GM18517 (cell line): ENCODE measurements around the gene SLFNL1.

Experiments used
- ATAC-seq: cut with Tn5 transposase; IDR thresholded peaks from one replicate; pipeline ENCODE4 v1.9.1; 2021; ENCODE audit warnings: mild to moderate bottlenecking, moderate library complexity; ENCODE audit not compliant: unreplicated experiment

The SLFNL1 gene

DNA sequence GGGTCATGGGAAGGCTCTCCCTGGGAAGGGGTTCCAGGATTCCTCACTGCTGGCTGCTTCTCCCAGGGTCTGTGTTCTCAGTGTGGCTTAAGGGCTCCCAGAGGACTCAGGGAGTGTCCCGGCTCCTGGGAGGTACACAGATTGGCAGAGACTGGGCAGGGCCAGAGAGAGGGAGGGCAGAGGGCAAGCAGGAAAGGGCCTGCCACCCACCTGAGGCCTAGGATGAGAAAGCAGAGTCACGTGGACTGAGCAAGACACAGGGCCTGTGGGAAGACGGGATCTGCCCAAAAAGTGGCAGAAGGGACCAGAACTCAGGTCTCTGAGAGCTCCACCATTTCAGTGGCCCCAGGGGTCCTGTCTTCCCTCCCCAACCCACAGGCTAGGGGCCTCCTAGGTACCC lies 871 bp downstream of the SLFNL1 start:
- no peak for ATAC-seq

DNA sequence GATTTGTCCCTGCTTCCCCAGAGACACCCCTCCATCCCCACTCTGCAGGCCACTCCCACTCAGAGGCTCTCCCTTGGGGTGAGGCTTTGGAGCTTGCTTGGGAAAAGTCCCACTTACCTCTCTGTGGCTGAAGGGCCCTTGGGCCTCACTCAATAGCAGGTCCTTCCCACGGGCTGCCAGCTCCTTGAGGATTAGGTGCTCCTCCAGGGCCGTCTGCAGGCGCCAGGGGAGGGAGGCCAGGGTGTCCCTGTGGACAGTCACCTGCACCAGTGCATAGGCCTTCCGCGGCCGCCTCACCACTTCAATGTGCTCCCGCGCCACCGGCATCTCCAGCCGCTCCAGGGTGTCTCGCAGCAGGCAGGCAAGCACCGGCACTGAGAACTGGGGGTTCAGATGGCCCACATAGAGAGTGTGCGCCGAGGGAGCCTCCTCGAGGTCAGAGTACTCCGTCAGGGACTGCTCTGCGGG lies 1.4 kb downstream of the SLFNL1 start:
- no peak for ATAC-seq

DNA sequence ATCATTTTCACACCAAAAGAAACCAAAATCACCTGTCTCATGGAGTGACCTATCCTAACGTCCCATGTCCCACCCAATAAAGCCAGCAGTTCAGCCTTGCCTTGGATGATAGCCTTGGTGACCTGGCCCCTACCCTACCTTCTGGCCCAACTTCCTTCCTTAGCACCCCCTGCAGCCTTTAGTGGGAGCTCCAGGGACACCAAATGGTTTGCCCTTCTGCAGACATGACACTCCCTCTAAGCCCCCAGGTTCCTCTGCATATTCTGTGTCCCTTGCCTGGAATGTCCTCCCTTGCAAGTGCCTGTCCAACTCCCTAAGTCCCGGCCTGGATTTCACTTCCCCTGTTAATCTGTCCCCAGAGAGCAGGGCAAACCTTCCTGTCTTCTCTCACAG lies 2.2 kb downstream of the SLFNL1 start:
- no peak for ATAC-seq

DNA sequence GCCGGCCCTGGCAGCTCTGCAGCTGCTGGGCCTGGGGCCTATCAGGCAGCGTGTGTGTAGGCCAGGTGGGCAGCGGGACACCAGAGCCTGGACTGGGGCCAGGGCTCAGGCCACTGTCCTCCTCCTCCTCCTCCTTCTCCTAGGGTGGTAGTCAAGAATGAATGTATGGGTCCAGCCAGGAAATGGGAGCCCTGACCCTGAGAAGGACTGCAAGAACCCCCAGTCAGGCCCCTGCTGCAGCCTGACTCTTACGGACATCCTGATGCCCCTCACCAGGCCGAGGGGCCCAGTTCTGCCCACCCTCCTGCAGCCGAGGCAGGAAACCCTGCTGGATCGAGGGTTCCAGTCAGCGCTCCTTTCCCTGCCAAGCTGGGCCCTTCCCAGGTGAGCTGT lies 3.5 kb downstream of the SLFNL1 start:
- ATAC-seq: no peak

DNA sequence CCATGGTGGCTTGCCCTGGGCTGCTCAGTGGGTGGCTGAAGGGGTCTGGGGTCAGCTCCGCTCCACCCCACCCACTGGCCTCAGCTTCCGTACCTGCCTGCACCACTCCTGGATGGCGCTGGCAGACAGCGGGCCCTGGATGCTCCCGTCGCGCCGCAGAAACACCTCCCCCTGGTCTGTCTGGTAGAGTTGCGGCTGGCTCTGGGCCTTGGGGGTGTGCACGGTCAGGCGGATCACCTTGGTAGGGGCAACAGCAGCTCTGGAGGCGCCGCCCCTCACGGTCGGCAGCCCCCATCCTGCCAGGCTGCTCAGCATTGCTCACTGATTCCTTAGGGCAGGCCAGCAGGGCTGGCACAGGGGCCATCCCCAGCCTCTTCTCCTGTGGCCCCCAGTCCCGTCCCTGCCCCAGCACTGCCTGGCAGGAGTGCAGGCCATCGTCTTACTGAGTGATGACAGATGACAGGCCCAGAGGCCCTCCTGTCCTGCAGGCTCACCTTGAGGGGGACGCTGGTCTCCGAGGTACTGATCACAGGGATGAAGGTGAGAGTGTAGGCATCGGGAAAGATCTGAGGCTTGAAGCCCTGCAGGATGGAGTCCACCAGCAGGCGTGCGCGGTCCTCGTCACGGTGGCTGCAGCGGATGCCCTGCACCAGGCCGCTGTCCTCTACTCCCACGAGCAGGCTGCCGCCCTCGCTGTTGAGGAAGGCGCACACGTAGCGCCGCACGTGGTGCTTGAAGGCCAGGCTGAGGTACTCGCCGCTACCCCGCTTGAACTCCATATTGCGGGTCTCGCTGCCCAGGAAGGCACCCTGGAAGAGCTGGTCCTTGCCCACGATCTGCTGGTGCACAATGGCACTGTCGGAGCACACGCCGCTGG lies 4.1 kb downstream of the SLFNL1 start:
- no peak for ATAC-seq

DNA sequence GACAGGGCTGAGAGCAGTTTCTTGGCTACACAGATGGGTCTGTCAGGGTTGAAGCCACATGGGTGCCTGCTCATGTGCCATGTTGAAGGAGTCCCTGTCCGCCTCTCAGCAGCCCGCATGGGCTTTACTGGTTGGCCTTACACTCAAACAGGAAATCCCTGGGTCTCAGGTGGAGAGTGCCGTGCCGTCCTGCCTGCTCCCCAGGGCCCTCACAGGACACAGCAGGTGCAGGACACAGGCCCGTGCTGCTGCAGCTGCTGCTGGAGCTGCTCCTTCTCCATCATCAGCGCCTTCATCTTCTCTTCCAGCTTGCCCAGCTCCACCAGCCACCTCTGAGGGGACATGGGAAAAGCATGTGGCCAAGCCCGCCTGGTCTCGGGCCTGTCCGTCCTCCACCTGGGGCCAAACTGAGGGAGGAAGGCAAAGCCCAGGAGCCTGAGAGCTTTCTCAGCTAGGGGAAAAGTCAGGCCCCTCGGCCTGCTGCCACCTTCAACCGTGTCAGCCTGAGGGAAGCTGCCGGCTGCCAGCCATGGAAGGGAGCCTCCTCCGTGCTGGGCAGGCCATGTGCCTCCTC lies 5.5 kb downstream of the SLFNL1 start:
- ATAC-seq: no peak

DNA sequence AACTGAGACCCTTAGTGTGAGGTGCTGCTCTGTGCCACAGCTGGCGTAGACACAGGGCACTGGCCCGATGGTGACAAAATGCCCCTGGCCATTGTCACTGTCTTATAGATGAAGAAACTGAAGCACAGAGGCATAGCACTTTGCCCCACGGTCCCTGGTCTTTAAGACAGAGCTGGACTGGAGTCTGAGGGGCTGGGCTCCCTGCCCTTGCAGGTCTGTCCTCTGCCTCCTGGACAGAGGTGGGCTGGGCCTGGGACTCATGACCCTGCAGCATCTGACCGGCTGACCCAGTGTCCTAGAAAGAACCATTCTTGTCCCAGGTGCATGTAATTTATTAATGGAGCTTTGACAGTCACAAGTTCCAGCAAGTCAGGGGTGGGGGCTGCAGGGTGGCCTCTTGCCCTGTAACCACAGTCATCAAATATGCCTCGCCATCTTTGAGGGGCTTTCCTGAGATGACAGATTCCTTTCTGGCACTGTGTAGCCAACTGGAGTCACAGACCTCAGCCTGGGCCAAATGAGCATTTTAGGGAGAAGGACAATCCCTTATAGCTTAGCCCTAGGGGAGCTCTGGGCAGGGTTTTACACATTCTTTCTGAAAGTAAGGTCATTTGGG lies 6.1 kb downstream of the SLFNL1 start:
- ATAC-seq: no peak

DNA sequence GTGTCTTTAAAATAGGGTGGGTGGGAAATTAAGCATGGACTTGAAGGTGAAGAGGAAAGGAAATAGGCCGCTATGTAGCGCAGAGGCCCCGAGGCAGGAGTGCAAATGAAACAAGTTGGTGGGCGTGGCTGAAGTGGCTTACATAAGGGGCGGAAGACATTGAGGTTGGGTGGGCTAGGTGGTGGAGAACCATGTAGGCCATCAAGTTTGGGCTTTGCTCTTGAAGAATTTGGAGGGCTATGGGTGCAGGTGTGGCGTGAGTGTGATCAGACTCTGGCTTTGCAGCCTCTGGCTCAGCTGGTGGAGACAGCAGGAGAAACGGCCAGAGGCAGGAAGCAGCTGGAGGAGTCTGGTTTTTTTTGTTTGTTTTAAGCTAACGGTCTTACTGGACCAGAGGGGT lies 6.7 kb downstream of the SLFNL1 start:
- ATAC-seq: no peak

DNA sequence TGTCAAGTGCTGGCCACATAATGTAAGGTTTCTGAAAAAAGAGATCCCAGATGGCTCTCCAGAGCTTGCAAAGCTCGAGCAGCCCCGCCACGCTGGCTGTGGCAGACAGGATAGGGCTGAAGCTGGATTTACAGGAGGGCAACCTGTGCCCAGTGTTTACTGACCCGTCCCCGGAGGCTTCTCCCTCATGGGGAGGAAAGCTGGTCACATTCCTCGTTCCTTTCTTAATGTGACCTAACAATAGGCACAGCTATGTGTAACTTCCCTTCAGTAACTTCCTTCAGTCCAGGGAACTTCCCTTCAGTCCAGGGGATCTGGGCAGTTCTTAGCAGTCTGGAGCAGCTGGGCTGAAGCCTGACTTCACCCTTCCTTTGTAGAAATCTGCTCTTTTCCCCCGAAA lies 7.7 kb downstream of the SLFNL1 start:
- ATAC-seq: no peak

DNA sequence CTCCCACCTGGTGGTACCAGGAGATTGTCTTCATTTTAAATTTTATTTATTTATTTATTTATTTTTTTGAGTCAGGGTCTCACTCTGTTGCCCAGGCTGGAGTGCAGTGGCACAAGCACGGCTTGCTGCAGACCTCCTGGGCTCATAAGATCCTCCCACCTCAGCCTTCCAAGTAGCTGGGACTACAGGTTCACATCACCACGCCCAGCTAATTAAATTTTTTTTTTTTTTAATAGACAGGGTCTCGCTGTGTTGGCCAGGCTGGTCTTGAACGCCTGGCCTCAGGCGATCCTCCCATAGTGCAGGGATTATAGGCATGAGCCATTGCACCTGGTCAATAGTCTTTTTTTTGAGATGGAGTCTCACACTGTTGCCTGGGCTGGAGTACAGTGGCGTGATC lies 8.5 kb downstream of the SLFNL1 start:
- no peak for ATAC-seq

DNA sequence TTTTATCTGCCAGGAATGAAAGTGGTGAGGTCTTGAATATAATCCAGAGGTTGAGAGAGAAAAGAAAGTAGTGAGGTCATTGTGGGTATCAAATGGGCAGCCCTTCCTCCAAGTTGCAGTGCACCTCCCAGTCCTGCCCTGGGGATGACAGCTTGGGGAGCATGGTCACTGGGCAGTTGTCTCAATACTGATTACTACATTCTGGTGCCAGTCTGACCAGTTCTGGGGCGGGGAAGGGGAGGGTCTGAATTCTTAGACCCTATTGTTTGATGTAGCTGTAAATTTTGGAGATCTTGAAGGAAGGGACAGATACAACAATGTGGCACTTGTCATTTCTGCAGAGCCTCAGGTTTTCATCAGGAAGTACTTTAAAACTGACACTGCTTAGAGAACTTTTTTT lies 11.2 kb downstream of the SLFNL1 start:
- no peak for ATAC-seq

DNA sequence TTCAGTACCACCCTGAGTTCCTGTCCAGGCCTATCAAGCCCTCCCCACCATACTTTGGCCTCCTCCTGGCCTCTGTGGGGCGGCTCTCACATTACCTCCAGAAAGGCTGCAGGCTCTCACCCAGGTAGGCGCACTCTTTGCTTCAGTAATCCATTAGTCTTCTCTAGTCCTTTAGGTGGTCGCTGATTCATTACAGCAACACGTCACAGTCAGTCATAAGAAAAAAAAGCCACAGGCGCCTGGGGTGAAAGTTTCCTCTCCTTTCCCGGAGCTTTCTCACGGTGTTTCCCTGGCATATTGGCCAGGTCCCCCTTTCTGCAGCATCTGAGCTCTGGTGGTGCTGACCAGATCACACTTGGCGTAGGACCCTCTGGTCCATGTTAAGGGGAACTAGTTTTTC lies 12.1 kb downstream of the SLFNL1 start:
- no peak for ATAC-seq

DNA sequence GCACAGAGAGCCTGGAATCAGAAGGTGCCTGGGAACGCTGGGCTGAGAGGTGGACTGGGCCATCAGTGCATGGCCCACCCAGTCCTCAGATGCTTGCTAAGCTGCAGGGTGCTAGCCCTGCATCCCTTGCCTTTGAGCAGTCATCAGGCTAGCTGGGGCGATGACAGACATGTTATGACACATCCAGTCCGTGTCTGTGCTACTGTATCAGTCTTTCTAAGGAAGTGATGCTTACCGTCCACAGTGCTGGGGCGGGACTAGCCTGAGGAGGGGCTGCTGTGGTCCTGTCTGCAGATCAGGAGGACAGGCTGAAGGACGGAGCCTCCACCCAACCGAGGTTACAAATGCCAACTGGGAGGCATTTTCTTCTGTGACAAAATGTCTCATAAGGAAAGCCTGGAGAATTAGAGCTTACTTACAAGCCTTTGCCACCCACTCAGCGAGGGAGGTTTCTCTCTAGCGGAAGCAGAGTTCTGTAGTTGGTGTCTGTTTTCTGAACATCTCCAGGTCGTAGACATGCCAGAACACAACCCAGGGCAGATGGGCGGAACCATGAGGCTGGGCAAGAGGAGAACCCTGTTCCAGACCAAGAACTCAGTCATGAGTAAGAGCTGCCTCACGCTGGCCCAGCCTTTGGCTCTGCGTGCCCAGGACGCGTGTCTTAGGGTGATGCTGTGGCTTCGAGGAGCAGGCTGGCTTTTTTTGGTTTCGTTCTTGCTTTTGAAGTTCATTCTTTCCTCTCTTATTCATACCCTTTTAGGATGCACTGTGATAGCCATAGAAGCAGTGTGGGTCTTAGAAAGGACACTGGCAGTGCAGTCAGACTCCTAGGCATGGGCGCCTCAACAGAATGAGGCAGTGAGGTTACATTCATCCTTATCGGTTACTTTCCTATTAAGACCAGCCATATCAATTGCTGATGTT lies 14.3 kb downstream of the SLFNL1 start:
- ATAC-seq: no peak

DNA sequence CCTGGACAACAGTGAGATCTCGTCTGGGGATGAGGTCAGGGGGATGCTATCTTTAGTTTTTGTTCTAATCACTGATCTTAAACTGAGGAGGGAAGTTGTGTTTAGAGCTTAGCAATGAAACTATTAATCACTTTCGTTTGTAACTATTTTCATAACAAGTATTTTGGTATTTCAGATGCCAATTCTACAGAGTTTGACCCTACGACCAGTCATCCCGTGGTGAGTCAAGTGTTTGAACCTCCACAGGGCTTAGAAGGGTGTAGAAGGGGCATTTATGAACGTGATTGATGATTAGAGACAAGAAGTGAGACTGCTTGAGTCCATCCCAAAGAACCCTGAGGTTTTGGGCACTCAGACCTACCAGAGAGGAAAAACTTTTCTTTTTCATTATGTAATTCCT lies 15.6 kb downstream of the SLFNL1 start:
- ATAC-seq: no peak

DNA sequence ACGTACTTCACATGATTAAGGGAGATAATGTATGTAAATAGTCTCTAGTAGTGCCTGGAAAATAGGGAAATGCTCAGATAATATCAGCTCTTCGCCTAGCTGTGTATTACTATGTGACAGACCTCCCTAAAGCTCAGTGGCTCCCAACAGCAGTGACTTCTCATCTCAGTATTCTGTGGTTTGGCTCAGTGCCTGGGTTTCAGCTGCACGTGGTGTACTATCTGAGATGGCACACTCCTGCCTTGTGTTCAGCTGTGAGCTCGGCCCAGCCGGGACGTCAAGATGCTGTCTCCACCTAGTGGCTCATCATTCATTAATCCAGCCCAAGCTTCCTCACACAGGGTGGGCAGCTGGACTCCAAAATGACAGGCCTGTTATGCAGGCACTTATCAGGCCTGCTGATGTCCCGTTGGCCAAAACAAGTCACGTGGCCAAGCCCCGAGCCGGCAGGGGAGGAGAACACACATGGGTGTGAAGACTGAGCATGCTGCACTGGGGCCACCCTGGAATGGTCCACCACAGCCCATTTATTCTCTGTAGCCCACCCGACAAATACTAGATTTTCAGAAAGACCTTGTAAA lies 17.8 kb downstream of the SLFNL1 start:
- peak; percentile 95 for ATAC-seq

DNA sequence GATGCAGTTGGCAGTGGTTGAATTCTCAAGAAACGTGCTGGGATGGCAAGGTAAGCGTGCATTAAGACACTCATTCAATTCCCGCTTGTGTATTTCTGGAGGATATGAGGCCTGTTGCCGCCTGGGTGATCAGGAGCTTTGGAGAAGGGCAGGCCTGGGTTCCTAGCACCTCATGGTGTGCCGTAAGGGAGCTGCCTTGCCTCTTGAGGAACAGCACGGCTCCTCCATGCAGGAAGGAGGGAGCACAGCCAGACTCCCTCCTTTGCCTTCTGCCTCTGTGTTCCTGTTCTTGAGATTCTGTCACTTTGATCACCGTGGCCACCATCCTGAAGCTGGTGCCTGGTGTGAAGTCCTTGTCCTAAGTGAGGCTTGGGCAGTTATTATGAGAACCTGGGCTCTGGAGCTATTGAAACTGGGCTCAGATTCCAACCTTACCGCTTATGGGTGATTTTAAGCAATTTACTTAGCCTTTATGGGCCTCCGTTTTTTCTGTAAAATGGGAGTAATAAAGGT lies 18.3 kb downstream of the SLFNL1 start:
- peak; percentile 8 for ATAC-seq

DNA sequence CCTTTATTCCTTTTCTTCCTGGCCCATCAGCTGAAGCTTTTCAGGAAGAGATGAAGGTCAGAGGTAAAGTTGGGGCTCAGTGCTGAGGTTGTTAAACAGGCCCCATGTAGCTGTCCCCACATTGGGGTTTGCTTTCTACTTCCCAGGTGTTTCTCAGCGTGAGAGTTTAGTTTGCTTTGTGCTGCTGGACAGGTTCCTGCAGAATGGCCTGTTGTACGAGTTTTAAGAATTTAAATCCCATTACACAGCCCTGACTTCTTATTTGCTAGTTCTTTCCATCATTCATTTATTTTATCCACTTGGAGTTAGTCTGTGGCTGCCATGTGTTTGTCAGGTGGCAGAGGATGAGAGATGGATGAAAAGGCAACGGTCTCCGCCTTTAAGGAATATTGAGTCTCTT lies 22.9 kb downstream of the SLFNL1 start:
- ATAC-seq: no peak

DNA sequence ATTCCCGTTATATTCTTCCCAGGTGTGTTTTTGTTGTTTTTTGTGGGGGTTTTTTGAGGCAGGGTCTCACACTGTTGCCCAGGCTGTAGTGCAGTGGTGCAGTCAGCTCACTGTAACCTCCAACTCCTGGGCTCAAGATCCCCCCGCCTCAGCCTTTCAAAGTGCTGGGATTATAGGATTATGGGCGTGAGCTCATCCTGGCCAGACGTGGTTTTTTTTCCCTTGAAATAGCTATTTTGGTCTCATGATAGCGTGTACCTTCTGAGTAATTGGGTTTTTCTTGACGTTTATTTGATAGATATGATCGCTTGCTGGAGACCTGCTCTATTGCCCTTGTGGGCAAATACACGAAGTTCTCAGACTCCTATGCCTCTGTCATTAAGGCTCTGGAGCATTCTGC lies 24.4 kb downstream of the SLFNL1 start:
- no peak for ATAC-seq

DNA sequence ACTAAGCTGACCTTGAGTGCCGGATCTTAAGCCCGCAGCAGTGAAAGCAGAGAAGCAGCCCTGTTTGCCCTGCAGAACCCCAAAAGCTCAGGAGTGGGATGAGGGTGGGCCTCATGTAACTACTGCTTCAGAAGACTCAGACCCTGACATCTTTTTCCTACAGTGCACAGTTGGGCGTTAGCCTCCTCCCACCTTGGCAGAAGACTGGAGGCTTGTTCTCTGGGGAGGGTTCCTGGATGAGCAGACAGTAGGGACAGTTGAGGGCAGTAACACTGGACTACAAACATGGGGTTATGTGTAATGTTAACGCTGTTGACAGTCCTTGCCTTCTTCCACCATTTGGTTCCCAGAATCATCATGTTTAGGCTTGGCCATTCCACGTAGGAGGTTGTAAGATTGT lies 32.5 kb downstream of the SLFNL1 start:
- ATAC-seq: no peak

DNA sequence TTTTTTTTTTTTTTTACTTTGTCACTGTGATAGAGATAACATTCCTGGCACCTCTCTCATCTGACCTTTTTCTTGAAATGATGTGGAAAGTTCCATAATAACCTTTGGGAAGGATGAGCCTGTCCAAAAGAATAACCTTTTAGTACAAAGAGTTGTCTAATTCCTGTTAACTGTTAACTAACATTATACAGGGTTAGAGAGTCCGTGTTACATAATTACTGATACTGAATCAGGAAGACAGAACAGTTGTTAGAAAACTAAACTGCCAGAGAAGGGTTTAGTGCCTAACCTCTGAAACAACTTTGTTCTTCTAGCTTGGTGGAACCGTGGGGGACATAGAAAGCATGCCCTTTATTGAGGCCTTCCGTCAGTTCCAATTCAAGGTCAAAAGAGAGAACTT lies 33.2 kb downstream of the SLFNL1 start:
- ATAC-seq: no peak
